Muscle of arm (tissue), 12 donors: ENCODE data around the gene ATP6V1A. TPM values are rescaled to one million over a fixed set of nuclear protein-coding genes. Genes with fewer than 3 reads are reported as not detected.
A peak's percentile ranks its signal among the peaks of the same experiment; 100 is the strongest.

Experiments used
- DNase-seq: peaks from one replicate; pipeline ENCODE4 v3.0.0-alpha.2; 2013
- polyA plus RNA-seq, 12 donors: library from polyadenylated mRNA; unstranded; fragments of 120-200 nt; gene quantifications; one replicate each; pipeline ENCODE4 v1.2.1, GENCODE V29; 2013; ENCODE audit not compliant: insufficient read length in 12 of 12

The ATP6V1A gene
- polyA plus RNA-seq, 12 donors = 14.1 to 38.6 (median 19.6) TPM; not detected in 1

DNA sequence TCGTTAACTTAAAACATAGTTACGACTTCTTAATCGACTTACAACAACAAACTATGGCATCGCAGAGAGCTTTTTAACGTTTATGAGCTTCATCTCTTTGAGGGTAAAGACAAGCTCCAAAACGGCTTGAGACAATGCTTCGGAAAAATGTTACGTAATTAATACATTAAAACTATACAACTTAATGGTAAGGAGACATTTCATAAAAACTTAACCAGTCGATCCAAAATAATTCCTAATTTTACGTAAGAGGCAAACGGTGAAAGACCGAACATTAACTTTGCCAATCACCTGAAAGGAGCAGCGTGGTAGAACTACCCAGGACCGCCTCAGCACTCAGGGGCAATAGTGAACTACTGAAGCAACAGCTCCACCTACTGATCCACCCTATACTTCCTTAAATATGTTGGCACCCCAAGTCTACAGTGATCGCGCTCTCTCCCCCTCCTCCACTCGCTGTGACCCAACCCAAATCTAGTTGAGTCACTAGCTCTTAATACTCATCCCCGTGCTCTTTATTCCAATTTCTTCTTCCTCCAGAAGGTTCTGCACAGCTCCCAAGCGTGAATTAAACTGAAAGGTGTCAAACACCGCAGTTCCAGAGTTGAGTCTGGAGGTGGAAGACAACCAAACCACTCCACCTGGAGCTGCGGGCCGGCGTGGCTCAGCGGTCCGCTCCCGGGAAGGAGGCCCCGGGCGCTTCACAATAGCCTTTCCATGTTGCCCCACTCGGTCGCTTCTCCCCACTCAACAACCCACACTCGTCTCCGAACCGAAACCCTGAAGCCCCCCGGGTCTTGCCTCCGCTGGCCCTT, 1.7 kb upstream of the ATP6V1A start:
- peak; percentile 87 for DNase-seq

DNA sequence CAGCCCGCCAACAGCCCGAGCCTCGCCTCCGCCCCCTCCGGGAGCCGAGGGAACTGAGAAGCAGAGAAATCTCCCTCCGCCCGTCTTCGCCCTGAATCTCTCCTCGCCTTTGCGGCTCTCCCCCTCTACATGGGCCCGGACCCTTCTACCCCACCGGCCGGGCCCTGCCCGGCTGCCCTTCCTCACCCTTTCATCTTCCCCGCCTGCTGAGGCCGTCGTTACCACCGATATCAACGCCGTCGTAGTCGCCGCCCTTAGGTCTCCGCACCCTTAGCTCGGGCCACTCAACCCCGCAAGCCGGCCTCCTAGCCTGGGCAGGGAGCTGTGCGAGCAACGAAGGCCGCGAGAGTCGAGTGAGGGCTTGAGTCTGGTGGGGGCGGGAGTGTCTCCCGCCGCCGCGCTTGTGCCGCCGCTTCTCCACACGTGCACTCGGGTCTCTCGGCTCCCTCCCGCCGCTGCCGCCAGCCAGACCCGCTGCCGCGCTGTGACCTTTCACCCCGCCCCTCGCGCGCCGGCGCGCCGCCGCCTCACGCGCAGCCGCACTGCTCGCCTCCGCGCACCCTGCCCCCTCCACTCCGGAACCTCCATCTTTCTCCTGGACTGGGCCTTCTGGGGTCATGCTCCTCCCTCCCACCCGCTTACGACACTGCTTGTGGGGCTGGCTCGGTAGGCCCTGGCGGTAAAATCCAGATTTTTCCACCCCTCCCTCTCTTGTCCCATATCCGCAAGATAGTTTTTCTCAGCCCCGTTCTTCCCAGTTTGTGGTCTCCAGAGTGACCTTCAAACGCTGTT, 883 bp upstream of the ATP6V1A start, which contains the start of gene NAA50:
NAA50 (minus strand) TSS at position 494 of the 792 bp plus-strand sequence; CDS start at position 194, 300 bp downstream.
- DNase-seq = peak; percentile 95

DNA sequence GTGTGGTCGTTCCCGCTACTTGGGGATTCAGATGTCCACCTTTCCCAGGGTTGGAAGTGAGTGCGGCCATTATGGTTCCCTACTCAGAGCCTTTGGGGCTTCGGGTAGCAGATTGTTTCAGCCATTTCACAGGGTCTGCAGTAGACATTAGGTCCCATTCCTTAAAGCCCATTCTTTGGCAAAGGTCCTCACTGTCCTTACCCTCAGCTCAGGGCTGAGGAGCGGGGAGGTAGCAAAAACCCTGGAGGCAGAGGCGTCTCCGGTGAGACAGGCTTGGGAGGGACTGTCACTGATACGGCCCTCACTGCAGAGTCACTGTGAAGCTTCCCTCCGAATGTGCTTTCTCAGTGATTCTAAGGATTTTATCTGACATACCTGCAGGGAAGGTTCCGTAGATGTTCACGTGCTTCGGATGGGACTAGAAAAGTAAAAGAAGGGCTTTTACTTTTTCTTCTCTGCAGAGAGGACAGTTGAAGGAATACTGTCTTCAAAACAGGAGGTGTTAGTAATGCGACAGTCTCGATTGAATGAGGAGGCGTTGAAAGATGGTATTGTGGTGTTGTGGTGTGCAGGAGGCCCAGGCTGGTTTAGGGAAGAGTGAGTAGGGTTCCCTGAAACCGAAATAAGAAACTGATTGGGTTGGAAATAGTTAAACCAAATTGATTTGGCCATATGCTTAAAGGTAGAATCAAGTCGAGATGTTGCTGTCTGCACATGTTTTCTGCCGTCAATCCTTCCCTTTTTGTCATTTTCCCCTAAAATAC, 630 bp downstream of the ATP6V1A start:
- no peak for DNase-seq

DNA sequence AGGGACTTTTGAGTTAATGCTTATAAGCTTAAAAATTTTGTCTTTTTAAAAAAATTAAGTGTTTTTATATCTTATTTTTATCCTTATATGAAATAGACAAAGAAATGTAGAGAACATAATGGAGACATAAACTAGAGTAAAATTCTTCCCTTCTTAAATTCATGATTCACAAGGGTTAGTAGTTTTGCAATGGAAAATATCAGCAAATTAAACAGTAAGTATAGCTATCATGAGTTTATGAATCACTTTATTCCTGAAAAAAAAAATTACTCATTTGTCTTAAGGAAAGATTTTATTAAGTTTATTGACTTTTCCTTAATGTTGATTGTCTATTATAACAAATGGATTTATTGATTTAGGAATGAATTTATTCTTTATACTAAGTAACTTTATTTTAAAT, 4.3 kb downstream of the ATP6V1A start:
- no peak for DNase-seq

DNA sequence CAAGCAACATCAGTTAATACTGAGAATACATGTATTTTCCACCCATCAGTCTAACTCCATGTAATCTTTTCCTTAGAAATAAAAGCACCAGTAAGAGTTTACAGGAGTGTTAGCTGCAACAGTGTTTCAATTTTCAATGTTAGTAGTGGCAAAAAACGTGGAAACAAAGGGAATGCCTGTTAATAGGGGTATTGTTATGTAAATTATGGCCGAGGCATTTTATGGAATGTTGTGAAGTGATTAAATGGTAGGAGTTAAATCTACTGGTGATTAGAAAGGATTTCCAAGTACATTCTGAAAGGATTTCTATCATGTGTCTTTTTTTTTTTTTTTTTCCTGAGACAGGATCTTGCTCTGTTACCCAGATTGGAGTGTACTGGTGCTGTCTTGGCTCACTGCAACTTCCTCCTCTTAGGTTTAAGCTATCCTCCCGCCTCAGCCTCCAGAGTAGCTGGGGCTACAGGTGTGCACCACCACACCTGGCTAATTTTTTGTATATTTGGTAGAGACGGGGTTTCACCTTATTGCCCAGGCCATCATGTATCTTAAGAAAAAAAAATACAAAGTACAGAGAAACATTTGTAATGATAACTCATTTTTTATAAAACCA, 6.6 kb downstream of the ATP6V1A start:
- DNase-seq = no peak

DNA sequence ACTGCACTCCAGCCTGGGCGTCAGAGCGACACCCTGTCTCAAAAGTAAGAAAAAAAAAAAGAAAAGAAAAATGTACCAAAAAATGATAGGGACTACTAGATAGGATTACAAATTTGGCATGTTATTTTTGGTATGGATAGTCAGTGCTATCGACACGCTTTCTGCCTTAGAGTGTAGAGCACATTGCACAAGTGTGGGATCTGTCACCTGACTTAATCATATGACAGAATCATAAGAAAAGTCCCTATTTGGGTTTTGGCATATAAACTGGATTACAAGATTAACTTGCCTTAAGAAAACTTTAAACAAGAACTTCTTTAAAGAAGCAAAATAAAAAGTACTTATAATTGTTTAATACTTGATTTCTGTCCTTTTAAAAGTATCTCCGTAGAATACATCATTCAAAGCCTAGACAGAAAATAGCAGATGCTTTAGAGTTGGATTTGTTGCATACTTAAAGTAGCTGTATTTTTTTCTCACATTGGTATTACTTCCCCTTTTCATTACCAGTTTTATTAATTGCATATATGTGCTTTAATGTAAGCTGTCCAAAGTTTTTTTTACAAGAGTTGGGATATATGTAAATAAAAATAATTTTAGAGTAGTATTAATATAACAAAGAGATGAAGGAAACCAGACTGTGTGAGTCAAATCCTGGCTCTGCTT, 7.8 kb downstream of the ATP6V1A start:
- DNase-seq = no peak

DNA sequence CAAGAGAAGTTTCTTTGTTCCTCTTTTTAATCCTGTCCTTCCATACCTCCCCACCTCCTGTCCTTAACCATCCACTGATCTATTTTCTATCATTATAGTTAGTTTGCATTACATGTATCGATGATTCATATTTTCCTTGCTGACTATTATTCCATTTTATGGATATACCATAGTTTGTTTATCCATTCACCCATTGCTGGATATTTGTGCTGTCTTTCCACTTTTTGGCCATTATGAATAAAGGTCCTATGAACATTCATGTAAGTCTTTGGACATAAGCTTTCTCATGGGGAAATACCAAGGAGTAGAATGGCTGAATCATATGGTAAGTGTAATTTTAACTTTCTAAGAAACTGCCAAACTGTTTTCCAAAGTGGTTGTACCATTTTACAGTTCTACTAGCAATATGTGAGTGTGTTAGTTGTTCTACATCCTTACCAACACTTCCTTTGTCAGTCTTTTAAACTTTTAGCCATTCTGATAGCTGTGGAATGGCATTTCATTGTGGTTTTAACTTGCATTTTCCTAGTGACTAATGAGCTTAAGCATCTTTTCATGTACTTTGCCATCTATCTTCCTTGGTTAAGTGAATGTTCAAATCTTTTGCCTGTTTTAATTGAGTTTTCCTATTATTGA, 11.7 kb downstream of the ATP6V1A start:
- DNase-seq = no peak

DNA sequence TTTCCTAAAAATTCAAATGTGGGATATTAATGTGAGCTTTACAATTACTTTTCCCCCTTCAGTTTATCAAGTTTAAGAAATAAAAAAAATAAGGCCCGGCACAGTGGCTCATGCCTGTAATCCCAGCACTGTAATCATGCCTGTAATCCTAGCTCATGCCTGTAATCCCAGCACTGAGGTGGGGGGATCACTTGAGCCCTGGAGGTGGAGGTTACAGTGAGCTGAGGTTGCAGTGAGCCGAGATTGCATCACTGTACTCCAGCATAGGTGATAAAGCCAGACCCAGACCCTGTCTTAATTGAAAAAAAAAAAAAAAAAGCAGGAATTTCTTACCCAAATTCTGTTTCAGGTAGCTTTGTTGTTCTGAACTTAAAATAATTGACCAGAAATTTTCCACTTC, 17.9 kb downstream of the ATP6V1A start:
- no peak for DNase-seq

DNA sequence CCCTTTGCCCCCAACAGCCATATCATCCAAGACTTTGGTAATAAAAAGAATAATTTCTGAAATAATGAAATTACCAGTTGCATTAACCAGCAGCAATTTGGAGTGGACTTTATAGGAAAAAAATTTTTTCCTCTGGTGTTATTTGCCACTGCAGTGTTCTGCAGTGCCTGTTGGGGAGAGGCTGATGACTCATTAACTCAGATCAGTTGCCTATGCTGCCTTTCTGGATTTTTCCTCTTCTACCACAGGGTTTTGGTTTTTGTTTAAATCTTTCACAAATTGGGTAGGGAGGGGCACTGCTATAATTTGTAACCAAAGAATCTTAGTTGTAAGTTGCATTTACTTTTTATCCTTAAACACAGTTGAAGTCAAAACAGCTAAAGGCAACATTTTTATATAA, 22.7 kb downstream of the ATP6V1A start:
- DNase-seq = no peak

DNA sequence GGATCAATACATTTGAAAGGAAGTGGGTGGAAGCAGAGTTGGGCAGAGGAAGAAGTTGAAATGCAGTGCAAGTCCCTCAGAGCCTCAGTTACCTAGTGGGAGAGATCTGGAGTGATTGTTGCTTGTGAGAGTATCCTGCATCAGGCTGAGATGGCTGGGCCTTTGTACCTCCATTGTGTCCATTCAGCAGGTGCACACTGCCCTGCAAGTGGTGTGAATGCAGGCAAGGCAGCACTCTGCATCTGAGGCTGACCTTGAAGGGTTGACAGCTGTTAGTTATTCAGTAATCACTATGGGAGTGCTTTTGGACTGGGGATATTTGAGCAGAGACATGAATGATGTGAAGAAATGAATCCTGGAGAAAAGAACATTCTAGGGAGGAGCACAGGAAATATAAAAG, 25.2 kb downstream of the ATP6V1A start:
- DNase-seq = no peak

DNA sequence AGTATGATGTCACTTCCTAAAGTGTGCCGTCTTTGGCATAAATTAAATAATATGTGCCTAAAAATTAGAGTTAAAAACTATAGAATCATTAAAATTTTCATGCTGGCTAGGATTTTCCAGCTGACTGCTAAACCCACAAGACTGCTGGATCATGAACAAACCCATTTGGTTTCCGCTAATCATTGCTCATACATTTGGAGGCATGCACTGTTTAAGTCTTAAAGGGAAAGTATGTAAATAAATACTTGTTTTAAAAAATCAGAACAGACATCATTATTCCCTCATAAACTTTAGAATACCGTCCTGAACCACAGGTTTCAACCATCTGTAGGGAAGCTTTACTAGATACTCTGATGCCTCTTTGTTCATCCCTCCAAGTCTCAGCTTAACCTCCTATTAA, 26.5 kb downstream of the ATP6V1A start:
- DNase-seq = no peak

DNA sequence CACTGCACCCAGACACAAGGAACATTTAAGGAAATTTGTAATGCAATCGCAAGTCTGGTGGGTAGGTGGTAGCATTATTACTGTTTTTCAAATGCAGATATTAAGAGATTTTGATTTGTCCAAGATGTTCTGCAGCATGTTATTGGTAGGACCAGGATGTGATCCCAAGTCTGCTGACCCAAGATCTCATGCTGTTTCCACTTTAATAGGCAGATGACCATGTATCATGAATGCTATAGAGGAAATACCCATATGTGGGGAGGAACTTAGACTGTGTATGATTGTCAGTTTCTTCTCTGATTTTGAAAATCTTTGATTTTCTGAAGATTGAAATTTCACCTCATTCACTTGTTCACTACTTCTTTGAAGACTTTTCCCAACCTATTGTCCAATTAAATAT, 28.7 kb downstream of the ATP6V1A start:
- no peak for DNase-seq

DNA sequence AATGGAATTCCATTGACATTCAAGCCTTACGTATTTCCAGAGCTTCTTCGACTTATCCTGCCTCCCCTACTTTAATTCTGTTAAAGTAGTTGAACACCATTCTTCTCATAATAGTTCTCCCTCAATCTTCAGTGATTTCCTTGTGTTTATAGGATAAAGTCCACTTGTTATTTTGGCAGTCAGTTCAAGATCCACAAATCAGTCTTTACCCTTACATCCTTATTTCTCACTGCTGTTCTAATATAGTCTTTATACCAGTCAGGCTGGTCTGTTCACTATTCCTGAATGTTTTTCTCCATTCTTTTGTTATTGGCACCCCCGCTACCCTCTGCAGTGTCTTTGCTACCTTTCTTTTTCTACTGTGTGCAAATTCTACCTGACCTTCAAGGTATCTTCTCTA, 29.7 kb downstream of the ATP6V1A start:
- no peak for DNase-seq

DNA sequence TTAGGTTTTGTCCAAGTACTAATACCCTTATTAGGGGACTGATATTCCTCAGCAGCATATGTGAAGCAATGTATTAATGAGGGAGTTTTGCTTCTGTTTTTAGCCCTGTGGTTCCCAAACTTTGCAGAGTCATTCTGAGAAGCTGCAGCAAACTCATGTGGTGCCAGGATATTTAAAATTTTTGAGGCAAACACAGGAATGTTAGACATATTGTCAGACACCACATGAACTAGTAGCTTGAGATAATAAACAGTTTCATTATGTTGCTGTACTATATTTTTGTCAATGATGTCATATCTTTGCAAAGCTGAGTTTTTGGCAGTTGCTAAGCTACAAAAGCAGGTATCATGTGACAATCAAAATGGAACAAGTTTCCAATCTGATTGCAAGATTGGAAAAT, 36.6 kb downstream of the ATP6V1A start:
- DNase-seq = peak; percentile 6

DNA sequence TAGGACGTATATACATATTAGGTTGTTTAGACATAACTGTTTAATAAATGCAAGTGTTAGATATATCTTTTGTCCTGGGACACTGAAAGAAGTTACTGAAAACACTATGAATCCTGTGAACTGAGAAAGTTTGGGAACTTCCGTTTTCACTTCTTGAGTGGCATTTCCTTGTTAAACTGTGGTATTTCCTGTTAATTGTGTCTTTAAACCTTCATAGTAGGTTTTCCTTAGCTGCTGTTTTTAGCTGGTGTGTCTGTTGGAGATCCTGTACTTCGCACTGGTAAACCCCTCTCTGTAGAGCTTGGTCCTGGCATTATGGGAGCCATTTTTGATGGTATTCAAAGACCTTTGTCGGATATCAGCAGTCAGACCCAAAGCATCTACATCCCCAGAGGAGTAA, 37.1 kb downstream of the ATP6V1A start:
- DNase-seq = peak; percentile 1

DNA sequence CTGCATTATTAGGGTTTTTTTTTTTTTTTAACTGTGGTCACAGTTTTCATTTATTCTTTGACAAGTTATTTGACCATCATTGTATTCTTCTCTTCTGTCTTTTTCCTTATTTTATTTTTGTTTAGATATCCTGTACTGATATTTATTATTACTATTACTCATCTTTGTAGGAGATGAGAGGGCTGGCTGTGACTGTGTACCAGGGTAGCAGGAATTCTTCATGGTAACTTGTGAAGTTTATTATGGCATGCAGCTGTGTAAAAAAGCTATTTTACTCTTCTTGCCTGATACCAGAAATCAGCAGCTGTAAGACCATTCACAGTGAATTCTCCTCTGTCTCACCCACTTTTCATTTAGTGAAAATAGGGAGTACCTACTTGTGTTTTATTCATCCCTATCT, 44.5 kb downstream of the ATP6V1A start:
- no peak for DNase-seq

DNA sequence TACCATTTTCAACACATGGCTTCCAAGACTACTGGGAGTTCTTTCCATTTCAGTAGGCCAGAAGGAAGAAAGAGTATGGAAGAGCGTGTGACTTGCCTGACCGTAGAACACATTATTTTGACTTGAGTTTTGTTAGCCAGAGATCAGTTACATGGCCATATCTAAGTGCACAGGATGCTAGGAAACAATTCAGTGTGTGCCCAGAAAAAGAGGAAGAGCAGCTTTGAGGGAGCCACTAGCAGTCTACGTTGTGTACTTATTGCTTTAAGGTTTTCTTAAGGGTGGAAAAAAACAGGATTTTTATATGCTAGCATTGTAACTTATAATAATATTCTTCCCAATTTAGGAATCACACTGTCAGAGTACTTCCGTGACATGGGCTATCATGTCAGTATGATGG, 47.7 kb downstream of the ATP6V1A start:
- no peak for DNase-seq

DNA sequence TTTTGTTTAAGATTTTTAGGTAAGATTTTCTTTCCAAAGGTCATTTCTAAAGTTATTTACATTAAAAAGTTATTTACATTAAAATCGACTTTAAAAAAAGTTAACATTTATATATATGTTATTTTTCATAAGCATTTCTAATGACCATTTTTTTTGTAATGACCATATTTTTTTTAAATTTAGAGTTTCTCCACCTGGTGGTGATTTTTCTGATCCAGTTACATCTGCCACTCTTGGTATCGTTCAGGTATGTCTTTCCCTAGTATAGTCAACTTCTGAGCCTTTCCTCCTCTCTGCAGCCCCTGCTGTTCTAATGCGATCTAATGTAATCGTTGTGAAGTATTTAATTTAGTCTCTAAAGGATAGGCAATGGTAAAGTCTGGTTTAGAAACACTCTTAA, 48.9 kb downstream of the ATP6V1A start:
- no peak for DNase-seq

DNA sequence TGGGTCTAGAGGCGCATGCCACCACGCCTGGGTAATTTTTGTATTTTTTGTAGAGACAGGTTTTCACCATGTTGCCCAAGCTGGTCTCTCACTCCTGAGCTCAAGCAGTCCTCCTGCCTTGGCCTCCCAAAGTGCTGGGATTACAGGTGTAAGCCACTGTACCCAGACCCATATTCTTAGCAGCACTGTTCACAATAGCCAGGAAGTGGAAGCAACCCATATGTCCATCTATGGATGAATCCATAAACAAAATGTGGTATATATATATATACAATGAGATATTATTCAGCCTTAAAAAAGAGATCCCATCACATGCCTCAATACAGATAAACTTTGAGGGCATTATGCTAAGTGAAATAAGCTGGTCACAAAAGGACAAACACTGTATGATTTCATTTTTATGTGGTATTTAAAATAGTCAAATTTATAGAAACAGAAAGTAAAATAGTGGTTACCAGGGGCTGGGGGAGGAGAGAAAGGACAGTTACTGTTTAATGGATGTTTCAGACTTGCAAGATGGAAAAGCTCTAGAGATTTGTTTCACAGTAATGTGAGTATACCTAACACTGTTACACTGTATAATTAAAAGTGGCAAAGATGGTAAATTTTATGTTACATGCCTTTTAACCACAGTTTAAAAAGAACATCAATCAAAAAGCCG, 56.1 kb downstream of the ATP6V1A start:
- DNase-seq = no peak

DNA sequence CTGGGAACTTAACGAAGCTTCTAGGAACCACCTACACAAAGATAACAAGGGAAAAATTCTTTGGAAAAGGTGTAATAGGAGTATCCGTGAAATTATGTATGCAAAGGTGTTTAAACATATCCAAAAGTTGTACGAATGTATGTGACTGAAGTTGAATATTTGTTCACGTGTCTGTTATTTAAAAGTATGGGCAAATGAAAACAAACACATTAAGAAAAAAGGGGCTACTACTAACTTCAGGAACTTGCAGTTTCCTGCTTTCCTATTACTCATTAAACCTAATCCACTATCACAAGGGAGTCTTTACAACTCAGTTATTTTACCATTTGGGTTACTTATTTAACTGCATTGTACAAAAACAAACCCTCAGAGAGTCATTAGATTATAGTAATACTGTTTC, 57.8 kb downstream of the ATP6V1A start:
- no peak for DNase-seq
